GM12878 (cell line): ENCODE measurements around the gene TOB2. TPM values are rescaled to one million over a fixed set of nuclear protein-coding genes. Genes with fewer than 3 reads are reported as not detected.

ENCODE experiments used
- ATAC-seq: fragments of 200-7000 bp; cut with Tn5 transposase; 3 replicates; pipeline ENCODE4 v1.9.1; 2020; ENCODE audit warnings: mild to moderate bottlenecking, moderate library complexity
- BruUV-seq: library from RNA; stranded (reverse); fragments of 400-500 nt; replicated peaks from 2 replicates; lab custom pipeline; 2021; lab: Mats Ljungman, UMichigan
- CTCF ChIA-PET: fragments of 300-600 bp; sonication (Branson Sonifier 250); formaldehyde crosslinking; extraction: SDS; loops from one replicate; lab custom pipeline; 2021; ENCODE audit warnings: inconsistent platforms; lab: Yijun Ruan, JAX
- POLR2A ChIA-PET: fragments of 350-600 bp; formaldehyde crosslinking; extraction: SDS; loops from one replicate; lab custom pipeline; 2021; ENCODE audit warnings: inconsistent platforms; lab: Charles Lee
- RAD21 ChIA-PET: fragments of 300-600 bp; sonication (Branson Sonifier 250); formaldehyde crosslinking; loops from one replicate; lab custom pipeline; 2023; ENCODE audit warnings: antibody characterized with exemption; ENCODE audit not compliant: unreplicated experiment; lab: Charles Lee
- SMC1A ChIA-PET: fragments of 300-600 bp; sonication (Branson Sonifier 250); formaldehyde crosslinking; loops from one replicate; lab custom pipeline; 2023; ENCODE audit not compliant: unreplicated experiment, uncharacterized antibody; lab: Charles Lee
- DNase-seq: peaks from one replicate; pipeline ENCODE4 v3.0.0-alpha.2; 2011; ENCODE audit warnings: low read depth, low spot score
- FAIRE-seq: peaks from 3 replicates; lab custom pipeline; 2011; peaks lifted over from hg19 to GRCh38; lab: Jason Lieb, UNC
- H2AFZ ChIP-seq: 2 replicates; pipeline ENCODE4 v1.6.0; 2011; ENCODE audit warnings: low read depth, low read length, control low read depth; ENCODE audit not compliant: control insufficient read depth
- H3K27ac ChIP-seq: 2 replicates; pipeline ENCODE4 v1.5.1; 2011; ENCODE audit warnings: control low read depth; ENCODE audit not compliant: control insufficient read depth, insufficient read depth
- H3K27me3 ChIP-seq, 2 experiments: replicated peaks in 1 of 2; 2 replicates each; pipeline versions ENCODE4 v1.6.0 to v1.6.1; 2011; ENCODE audit warnings: low read length in 1 of 2; ENCODE audit not compliant: control insufficient read depth in 2 of 2, insufficient read depth in 2 of 2
- H3K36me3 ChIP-seq, 2 experiments: 2 replicates each; pipeline ENCODE4 v1.5.1; 2011; ENCODE audit warnings: low read length in 1 of 2; ENCODE audit not compliant: control insufficient read depth in 2 of 2, insufficient read depth in 2 of 2
- H3K4me1 ChIP-seq: 2 replicates; pipeline ENCODE4 v1.6.1; 2011; ENCODE audit warnings: mild to moderate bottlenecking, low read length, moderate library complexity, mixed read lengths; ENCODE audit not compliant: control insufficient read depth, insufficient read depth
- H3K4me2 ChIP-seq: 2 replicates; pipeline ENCODE4 v1.6.0; 2011; ENCODE audit warnings: control low read depth; ENCODE audit not compliant: control insufficient read depth, insufficient read depth
- H3K4me3 ChIP-seq: fragments of 200-600 bp; sonication (generic); 2 replicates; pipeline ENCODE4 v1.5.1; 2016
- H3K79me2 ChIP-seq: 2 replicates; pipeline ENCODE4 v1.6.0; 2011; ENCODE audit warnings: low read length; ENCODE audit not compliant: control insufficient read depth, insufficient read depth
- H3K9ac ChIP-seq: 2 replicates; pipeline ENCODE4 v1.8.0; 2011; ENCODE audit warnings: low read length, control low read depth, mixed read lengths; ENCODE audit not compliant: control insufficient read depth, insufficient read depth
- H3K9me3 ChIP-seq: replicated peaks from 3 replicates; pipeline ENCODE4 v1.5.1; 2011; ENCODE audit warnings: mild to moderate bottlenecking, low read length; ENCODE audit not compliant: control insufficient read depth, insufficient read depth
- H4K20me1 ChIP-seq: 2 replicates; pipeline ENCODE4 v1.6.0; 2011; ENCODE audit not compliant: control insufficient read depth, insufficient read depth
- CREM ChIP-seq: IDR thresholded peaks from 2 replicates; pipeline ENCODE4 v1.6.1; 2014; ENCODE audit warnings: antibody characterized with exemption, low read depth
- HDAC6 ChIP-seq: fragments of 200-600 bp; sonication (generic); IDR thresholded peaks from one replicate; pipeline ENCODE4 v1.8.0; 2017; ENCODE audit warnings: antibody characterized with exemption; ENCODE audit not compliant: unreplicated experiment
- MEF2B ChIP-seq: fragments of 450-650 bp; IDR thresholded peaks from 2 replicates; pipeline ENCODE4 v1.6.1; 2018; ENCODE audit warnings: mild to moderate bottlenecking, moderate library complexity; ENCODE audit not compliant: partially characterized antibody, poor library complexity, severe bottlenecking
- PAX5 ChIP-seq: IDR thresholded peaks from 2 replicates; pipeline ENCODE4 v1.6.1; 2011; ENCODE audit warnings: low read depth, low read length, borderline replicate concordance
- YBX1 ChIP-seq: fragments of 450-650 bp; IDR thresholded peaks from 2 replicates; pipeline ENCODE4 v1.6.1; 2016; ENCODE audit warnings: antibody characterized with exemption
- WGBS: methylation state at CpG from one replicate; pipeline ENCODE4 v1.1.6; 2016; ENCODE audit warnings: low lambda C conversion rate; ENCODE audit not compliant: insufficient replicate concordance, insufficient coverage; ENCODE audit errors: missing lambda C conversion rate; 5-methylcytosine and 5-hydroxymethylcytosine counted together
- in situ Hi-C: fragments of 300-500 bp; cut with MboI; formaldehyde crosslinking; loops from 9 replicates; pipeline ENCODE4 v1.14.3; 2018; ENCODE audit warnings: mixed read lengths
- intact Hi-C: fragments of 100-400 bp; cut with micrococcal nuclease; formaldehyde crosslinking; loops from one replicate; pipeline ENCODE4 v1.14.2; 2022; ENCODE audit not compliant: unreplicated experiment
- polyA plus RNA-seq, 11 experiments: library from polyadenylated mRNA; depleted of rRNA in 4 of 11; unstranded in 6 of 11; stranded (reverse) in 5 of 11; fragments of >200 nt; fragmentation: Nextera tagmentation in 4 of 11; fragmentation: Illumina TruSeq in 1 of 11; extraction: Ambion mirVana in 4 of 11; extraction: Trizol in 1 of 11; gene quantifications; 1 replicate in 1 of 11; 2 replicates in 10 of 11; pipeline versions ENCODE4 v1.2.1 to v1.2.3, GENCODE V29; 2011 to 2016; ENCODE audit warnings: inconsistent platforms in 2 of 11, missing spikeins in 2 of 11, low read depth in 1 of 11
- total RNA-seq, 4 experiments: library from RNA; depleted of rRNA in 3 of 4; stranded (reverse); fragments of >200 nt in 3 of 4; fragmentation: Illumina TruSeq in 1 of 4; extraction: Trizol in 1 of 4; gene quantifications; 2 replicates each; pipeline versions ENCODE4 v1.2.1 to v1.2.3, GENCODE V29; 2013 to 2021
- TF ChIP-seq, protein P1 (sequence below): fragments of 450-650 bp; IDR thresholded peaks from 2 replicates; pipeline ENCODE4 v1.6.1; 2016; ENCODE audit warnings: mild to moderate bottlenecking
- TF ChIP-seq, protein P2 (sequence below): IDR thresholded peaks from 2 replicates; pipeline ENCODE4 v1.6.1; 2012; ENCODE audit warnings: low read depth, low read length, improper control_type of control experiment
- TF ChIP-seq, protein P3 (sequence below): fragments of 450-650 bp; IDR thresholded peaks from 2 replicates; pipeline ENCODE4 v1.6.1; 2017; ENCODE audit warnings: mild to moderate bottlenecking, low read depth, inconsistent platforms; ENCODE audit not compliant: poor library complexity, severe bottlenecking
- TF ChIP-seq, protein P4 (sequence below), 3 experiments: IDR thresholded peaks in 2 of 3; conservative IDR thresholded peaks in 1 of 3; 2 replicates each; pipeline ENCODE4 v1.5.1; 2011; ENCODE audit warnings: low read depth in 3 of 3, low read length in 3 of 3, mild to moderate bottlenecking in 3 of 3, control low read depth in 2 of 3, moderate library complexity in 2 of 3, inconsistent platforms in 1 of 3, mixed read lengths in 1 of 3; ENCODE audit not compliant: control insufficient read depth in 2 of 3, insufficient read depth in 1 of 3; ENCODE audit errors: extremely low read depth in 1 of 3
- TF ChIP-seq, protein P5 (sequence below): fragments of 450-650 bp; IDR thresholded peaks from 2 replicates; pipeline ENCODE4 v1.6.1; 2014; ENCODE audit warnings: mild to moderate bottlenecking
- TF ChIP-seq, protein P6 (sequence below): IDR thresholded peaks from 2 replicates; pipeline ENCODE4 v1.6.1; 2012; ENCODE audit warnings: low read length, inconsistent platforms

TOB2 gene
- total and polyA plus RNA-seq, 10 of the 15 experiments (the other 5 are each of a cell fraction or from before 2014, with no cell fraction given) = 4.5 to 32.0 (median 15.1) TPM

DNA sequence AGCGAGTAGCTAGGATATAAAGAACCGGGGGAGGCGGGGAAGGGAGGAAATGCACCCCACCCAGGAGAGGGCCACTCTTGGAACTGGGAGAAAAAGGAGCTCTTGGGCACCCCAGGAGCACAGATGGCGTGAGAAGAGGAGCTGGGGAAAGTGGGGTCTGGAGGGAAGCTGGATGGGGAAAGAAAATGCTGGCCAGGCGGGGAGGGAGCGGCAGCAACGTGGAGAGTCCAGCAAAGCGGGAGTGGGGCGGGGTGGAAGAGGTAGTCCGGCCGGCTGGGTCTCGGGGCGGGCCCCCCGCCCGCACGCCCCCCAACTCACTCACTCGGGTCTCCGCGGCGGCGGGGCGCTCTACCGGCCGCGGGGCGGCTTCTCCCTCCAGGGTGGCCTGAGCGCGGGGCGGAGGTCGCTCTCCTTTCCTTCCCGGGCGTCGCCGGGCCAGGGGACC, 522 bp downstream of the TOB2 start:
- intact Hi-C loops (loop anchor here (2.0 to 5.0 kb wide), 2 partner anchors 41 to 56 kb away; no protein-coding TSS in a partner anchor), in situ Hi-C loops (no loop called here)
- peaks cover 61% of the 10 kb centered on the region for H3K79me2 ChIP-seq
- ATAC-seq = no peak
- no peaks in the 10 kb centered on the region for H3K27me3 ChIP-seq
- H3K4me1 ChIP-seq = peaks cover 4% of the 10 kb centered on the region; the same call in 1 of the 2 replicates
- ChIA-PET RAD21 (interaction anchor here (1.0 to 2.8 kb wide), 10 partner anchors 22 to 81 kb away, joined by 3 to 22 read pairs (median 9); partner anchors contain the start of genes ACO2, PHF5A and TEF), CTCF (interaction anchor here (1.2 to 4.3 kb wide), 6 partner anchors 23 to 87 kb away, joined by 4 to 26 read pairs (median 6); partner anchors contain the start of genes ACO2 and PHF5A), POLR2A (interaction anchor here (0.5 to 6.3 kb wide), 17 partner anchors 9 to 493 kb away, joined by 3 to 122 read pairs (median 7); partner anchors contain the start of genes ACO2, DESI1, PHF5A and PMM1), SMC1A (interaction anchor here (0.7 to 3.8 kb wide), 10 partner anchors 16 to 102 kb away, joined by 3 to 18 read pairs (median 4); partner anchors contain the start of genes ACO2 and PHF5A)
- FAIRE-seq = no peak
- DNase-seq = no peak
- BruUV-seq = no TSS peak
- peaks cover 0 to 9% of the 10 kb centered on the region in 2 experiments; a peak in 1 of 4 replicates for H3K36me3 ChIP-seq
- H3K9me3 ChIP-seq = no peaks in the 10 kb centered on the region
- WGBS = 4% methylated on average over 30 of the region's 34 CpGs
- 0 out of 2 replicates have a peak, but pooled peaks cover 4% of the 10 kb centered on the region for H4K20me1 ChIP-seq
- H3K27ac ChIP-seq = peak overlapping the region; percentile 88
- H3K4me3 ChIP-seq = peak overlapping the region; percentile 86
- no peak overlapping the region for H2AFZ ChIP-seq
- peak overlapping the region; percentile 88 for H3K9ac ChIP-seq
- H3K4me2 ChIP-seq = peak overlapping the region; percentile 92
- TF ChIP-seq YBX1 (no peak), PAX5 (no peak), MEF2B (no peak), CREM (no peak), HDAC6 (no peak)
- TF ChIP-seq, protein P1, sequence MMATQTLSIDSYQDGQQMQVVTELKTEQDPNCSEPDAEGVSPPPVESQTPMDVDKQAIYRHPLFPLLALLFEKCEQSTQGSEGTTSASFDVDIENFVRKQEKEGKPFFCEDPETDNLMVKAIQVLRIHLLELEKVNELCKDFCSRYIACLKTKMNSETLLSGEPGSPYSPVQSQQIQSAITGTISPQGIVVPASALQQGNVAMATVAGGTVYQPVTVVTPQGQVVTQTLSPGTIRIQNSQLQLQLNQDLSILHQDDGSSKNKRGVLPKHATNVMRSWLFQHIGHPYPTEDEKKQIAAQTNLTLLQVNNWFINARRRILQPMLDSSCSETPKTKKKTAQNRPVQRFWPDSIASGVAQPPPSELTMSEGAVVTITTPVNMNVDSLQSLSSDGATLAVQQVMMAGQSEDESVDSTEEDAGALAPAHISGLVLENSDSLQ = no peak
- TF ChIP-seq, protein P2, sequence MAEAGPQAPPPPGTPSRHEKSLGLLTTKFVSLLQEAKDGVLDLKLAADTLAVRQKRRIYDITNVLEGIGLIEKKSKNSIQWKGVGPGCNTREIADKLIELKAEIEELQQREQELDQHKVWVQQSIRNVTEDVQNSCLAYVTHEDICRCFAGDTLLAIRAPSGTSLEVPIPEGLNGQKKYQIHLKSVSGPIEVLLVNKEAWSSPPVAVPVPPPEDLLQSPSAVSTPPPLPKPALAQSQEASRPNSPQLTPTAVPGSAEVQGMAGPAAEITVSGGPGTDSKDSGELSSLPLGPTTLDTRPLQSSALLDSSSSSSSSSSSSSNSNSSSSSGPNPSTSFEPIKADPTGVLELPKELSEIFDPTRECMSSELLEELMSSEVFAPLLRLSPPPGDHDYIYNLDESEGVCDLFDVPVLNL = no peak
- TF ChIP-seq, protein P3, sequence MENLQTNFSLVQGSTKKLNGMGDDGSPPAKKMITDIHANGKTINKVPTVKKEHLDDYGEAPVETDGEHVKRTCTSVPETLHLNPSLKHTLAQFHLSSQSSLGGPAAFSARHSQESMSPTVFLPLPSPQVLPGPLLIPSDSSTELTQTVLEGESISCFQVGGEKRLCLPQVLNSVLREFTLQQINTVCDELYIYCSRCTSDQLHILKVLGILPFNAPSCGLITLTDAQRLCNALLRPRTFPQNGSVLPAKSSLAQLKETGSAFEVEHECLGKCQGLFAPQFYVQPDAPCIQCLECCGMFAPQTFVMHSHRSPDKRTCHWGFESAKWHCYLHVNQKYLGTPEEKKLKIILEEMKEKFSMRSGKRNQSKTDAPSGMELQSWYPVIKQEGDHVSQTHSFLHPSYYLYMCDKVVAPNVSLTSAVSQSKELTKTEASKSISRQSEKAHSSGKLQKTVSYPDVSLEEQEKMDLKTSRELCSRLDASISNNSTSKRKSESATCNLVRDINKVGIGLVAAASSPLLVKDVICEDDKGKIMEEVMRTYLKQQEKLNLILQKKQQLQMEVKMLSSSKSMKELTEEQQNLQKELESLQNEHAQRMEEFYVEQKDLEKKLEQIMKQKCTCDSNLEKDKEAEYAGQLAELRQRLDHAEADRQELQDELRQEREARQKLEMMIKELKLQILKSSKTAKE = no peak
- TF ChIP-seq, protein P4, sequence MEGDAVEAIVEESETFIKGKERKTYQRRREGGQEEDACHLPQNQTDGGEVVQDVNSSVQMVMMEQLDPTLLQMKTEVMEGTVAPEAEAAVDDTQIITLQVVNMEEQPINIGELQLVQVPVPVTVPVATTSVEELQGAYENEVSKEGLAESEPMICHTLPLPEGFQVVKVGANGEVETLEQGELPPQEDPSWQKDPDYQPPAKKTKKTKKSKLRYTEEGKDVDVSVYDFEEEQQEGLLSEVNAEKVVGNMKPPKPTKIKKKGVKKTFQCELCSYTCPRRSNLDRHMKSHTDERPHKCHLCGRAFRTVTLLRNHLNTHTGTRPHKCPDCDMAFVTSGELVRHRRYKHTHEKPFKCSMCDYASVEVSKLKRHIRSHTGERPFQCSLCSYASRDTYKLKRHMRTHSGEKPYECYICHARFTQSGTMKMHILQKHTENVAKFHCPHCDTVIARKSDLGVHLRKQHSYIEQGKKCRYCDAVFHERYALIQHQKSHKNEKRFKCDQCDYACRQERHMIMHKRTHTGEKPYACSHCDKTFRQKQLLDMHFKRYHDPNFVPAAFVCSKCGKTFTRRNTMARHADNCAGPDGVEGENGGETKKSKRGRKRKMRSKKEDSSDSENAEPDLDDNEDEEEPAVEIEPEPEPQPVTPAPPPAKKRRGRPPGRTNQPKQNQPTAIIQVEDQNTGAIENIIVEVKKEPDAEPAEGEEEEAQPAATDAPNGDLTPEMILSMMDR (IDR thresholded peaks at IDR 0.05 in 2 of 3, conservative IDR thresholded peaks at IDR 0.05 in 1 of 3; ENCODE audit: control insufficient read depth in 2 of 3, extremely low read depth in 1 of 3, insufficient read depth in 1 of 3, low read depth in 3 of 3, low read length in 3 of 3) = 0 out of 6 replicates have a peak, but pooled peaks of 1 of the 3 experiments have one; percentile 9
- TF ChIP-seq, protein P5, sequence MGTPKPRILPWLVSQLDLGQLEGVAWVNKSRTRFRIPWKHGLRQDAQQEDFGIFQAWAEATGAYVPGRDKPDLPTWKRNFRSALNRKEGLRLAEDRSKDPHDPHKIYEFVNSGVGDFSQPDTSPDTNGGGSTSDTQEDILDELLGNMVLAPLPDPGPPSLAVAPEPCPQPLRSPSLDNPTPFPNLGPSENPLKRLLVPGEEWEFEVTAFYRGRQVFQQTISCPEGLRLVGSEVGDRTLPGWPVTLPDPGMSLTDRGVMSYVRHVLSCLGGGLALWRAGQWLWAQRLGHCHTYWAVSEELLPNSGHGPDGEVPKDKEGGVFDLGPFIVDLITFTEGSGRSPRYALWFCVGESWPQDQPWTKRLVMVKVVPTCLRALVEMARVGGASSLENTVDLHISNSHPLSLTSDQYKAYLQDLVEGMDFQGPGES = no peak
- TF ChIP-seq, protein P6, sequence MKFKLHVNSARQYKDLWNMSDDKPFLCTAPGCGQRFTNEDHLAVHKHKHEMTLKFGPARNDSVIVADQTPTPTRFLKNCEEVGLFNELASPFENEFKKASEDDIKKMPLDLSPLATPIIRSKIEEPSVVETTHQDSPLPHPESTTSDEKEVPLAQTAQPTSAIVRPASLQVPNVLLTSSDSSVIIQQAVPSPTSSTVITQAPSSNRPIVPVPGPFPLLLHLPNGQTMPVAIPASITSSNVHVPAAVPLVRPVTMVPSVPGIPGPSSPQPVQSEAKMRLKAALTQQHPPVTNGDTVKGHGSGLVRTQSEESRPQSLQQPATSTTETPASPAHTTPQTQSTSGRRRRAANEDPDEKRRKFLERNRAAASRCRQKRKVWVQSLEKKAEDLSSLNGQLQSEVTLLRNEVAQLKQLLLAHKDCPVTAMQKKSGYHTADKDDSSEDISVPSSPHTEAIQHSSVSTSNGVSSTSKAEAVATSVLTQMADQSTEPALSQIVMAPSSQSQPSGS = no peak
